GM21825 (cell line): ENCODE measurements around the gene CABP7.

Experiments used
- ATAC-seq: cut with Tn5 transposase; IDR thresholded peaks from one replicate; pipeline ENCODE4 v1.9.1; 2021; ENCODE audit warnings: mild to moderate bottlenecking, moderate library complexity; ENCODE audit not compliant: unreplicated experiment

CABP7 gene

DNA sequence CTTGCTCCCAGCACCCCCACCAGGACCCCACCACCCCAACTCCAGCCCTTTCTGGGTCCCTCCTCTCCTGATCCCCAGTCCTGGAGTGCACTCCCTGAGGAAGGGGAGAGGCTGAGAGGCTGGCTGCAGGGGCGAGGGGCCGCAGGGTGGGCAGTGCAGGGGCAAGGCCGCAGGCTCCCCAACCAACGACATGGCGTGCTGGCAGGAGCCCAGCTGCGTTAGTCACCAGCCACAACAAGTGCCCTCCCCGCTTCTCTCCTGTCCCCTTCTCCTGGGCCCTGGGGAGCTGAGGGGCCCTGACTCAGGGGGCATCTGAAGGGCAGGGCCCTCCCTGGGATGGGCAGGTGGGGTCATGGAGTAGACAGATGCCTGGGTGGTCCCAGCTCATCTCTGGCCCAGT is 2.3 kb downstream of the CABP7 start:
- ATAC-seq: no peak

DNA sequence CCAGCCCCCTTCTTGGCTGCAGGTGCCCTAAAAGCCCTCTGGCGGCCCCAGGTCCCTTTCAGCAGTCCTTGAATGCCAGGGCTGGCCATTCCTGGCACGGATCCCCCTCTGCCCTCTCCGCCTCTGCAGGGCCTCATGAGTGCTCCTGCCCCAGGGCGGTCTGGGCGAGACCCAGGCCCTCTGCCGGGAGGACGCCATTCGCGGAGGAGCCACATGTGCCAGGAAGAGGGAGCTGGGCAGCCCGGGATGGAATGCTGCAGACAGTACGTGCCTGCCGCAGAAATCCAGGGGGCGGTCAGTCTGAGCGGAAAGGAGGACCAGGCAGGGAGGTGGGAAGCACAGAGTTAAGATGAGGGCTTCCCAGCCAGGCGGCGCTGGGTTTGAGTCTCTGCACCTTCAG is 2.8 kb downstream of the CABP7 start:
- no peak for ATAC-seq

DNA sequence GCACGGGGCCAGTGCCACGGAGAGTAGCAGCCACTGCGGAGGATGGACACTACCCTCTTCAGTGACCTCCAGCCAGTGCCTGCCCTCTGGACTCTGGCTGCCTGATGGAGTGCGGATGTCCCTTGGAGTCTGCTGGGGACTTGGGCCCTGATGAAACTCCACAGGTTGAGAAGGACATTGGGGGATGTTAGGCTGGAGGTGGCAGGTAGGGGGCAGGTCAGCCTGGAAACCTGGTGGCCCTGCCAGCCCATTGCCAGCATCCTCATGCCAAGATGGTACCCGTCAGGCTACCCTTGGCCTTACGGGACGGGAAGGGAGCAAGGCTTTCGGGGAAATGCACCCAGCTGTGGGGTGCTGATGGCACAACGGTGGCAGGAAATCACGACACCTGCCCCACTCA is 4.0 kb downstream of the CABP7 start:
- no peak for ATAC-seq

DNA sequence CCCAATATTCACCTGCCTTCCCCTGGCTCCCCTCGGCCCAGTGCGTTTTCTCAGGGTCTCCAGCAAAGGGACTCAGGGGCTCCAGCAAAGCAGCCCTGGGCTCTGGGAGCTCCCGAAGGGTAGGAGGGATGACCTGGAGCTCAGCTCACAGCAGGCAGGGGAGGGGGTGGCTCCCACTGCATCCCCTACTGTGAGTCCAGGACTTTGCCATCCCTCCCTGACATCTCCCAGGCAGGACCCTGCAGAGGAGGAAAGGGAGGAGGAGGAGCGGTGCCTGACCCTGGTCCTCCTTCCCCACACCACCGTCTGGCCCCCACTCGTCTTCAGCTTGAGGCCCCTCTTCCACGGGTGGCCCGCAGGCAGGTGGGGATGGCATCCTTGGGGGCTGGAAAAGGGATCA is 5.0 kb downstream of the CABP7 start:
- no peak for ATAC-seq

DNA sequence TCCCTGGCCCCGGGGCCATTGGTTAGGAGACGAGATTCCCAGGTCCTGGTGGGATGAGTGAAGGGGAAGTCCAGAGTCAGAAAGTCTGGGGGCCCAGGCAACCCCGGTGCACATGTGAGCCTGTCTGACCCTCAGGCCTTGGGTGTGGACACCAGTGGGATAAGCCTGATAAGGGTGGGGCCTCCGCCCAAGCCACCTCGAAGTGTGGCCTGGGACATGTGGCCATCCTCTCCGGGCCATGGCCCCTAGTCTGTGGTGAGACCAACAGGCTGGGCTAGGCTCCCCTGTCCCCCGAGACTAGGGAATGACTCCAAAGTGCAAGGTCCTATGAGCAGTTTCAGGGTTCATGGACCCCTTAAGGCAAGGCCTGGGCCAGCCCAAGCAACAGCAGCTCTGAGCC is 6.3 kb downstream of the CABP7 start:
- ATAC-seq: no peak

DNA sequence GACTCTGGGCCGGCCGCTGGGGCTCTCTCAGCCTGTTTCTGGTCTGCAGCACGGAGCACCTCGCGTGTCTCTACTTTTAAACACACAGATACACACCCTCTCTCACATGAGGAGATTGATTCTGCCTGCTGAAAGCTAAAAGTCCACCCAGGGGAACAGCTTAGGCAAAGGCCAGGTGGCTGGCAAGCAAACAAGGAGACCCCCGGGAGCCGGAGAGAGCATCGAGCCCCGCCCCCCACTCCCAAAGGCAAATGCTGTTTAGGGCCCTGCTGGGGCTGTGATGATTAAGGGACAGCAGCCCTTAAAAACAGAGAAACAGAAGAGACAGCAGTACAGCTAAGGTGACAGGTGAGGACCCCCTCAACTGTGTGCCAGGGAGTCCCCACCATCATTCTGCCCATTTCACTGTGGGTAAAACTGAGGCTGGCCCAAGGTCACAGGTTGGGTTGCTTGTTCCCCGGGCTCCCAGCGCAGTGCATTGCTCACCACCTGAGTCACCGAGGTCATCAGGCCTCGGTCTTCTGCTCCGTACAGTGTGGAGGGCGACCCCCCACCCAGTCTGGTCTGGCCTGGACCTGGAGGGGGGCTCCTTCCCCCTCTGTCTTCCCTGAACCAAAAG is 6.8 kb downstream of the CABP7 start:
- ATAC-seq: no peak

DNA sequence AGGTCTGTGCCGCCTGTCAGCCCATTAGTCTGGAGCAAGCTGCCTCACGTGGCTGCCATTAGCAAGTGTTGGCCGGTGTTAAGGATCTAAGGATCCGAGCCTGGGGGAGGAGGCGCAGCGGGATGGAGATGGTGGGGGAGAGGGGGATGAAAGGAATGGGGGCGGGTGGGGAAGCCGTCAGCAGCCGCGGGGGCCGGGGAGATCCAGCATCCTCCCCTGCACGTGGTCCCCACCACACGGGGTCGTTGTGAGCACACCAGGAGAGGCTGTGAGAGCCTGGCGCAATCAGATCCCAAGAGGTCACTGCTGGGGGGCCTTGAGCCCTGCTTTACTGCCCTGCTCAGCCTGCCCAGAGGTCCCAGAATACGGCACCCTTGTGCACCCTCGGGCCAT is 7.3 kb downstream of the CABP7 start:
- ATAC-seq: no peak

DNA sequence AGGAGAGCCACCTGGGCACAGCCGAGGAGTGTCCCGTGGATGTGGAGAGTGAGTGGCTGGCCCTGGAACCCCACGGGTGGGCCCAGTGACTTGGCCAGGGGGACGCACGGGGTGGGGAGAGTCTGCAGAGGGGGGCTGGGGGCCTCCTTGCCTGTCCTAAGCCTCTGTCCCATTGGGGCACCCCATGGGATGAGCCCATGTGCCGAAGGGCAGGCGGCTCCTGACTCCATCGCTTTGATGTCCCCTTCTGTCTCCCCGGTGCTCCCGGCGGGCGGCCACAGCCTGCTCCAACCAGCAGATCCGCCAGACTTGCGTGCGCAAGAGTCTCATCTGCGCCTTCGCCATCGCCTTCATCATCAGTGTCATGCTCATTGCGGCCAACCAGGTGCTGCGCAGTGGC is 9.4 kb downstream of the CABP7 start:
- no peak for ATAC-seq

DNA sequence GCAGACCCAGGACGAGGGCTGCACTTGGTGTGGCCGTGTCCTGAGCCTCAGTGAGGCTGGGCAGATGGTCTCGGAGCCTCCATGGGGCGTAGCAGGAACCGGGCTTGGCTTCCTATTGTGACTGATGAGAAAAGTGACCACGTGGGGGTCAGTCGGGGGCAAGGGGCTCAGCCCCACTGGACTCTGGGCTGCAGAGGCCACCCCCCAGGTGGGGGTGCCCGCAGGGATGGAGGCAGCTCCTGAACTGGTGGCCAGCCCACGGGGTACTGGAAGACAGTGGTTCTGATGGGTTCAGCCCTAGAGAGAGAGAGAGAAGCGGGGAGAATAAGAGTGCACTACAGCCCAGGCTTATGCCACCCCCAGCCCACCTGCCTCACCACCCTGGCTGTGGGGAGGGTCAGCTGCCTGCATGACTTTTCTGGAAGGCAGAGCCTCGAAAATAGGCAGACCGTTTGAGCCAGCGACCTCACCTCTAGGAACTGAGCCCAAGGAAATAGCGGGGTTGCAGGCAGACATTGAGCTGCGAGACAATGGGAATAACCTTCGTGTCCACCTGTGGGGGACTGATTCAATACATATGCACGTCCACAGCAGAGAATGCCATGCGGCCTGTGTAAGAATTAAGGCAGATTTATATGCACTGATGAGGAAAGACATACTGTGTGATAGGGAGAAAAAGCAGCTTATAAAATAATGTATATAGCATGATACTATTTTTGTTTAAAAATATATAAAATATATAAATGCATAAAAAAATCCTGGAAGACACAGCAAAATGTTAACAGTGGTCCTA is 11.5 kb downstream of the CABP7 start:
- ATAC-seq: no peak

DNA sequence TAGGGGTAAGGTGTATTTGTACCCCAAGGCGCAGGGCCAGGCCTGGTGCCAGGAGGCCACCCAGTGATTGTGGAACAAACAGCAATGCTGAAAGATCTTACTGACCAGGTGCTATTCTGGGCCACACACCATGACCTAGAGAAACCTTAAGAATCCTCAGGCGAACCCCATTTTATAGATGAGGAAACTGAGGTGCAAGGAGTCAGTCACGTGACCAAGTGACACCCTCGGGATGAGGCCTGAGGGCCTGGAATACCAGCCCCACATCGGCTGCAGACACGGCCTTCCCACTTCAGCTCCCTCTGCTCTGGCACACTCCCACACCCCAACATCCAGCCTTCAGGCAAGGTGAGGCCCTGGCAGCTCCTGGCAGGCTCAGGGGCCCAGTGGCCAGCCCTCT is 13.1 kb downstream of the CABP7 start:
- ATAC-seq: no peak

DNA sequence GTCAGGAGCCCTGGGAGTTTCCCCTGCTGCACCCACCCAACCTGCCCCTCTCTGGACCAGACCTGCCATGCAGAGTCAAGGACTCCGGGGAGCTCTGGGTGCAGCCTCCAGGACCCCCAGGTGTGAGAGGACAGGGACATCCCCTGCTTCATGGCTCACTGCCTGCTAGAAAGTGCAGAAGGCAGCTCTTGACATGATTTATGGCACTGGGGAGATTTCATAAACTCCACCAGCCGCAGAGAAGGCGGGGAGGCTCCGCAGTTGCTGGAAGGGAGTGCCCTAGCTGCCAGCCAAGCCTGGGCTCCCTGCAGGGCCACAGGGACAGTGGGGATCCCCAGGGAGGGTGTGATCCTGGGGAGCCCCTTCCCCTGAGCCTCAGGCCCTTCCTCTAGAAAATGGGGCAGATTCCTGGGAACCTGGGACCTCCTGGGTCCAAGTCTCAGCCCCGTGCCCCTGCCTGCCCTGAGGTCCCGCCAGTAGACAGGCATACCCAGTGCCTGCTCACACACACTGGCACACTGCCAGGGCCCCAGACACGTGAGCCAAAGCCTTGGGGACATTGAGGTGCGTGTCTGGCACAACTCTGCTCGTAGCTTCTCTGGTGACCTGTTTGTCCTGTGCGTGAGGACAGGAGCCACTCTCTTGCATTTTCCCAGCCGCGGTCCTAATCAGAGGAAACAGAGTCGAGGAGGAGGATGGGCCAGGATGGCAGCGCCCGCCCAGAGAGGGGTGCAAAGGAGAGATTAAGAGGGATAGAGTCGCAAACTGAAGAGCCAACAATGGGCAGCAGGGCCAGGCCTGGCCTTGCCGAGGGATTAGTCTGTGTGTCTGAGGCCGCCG is 13.8 kb downstream of the CABP7 start:
- ATAC-seq: no peak

DNA sequence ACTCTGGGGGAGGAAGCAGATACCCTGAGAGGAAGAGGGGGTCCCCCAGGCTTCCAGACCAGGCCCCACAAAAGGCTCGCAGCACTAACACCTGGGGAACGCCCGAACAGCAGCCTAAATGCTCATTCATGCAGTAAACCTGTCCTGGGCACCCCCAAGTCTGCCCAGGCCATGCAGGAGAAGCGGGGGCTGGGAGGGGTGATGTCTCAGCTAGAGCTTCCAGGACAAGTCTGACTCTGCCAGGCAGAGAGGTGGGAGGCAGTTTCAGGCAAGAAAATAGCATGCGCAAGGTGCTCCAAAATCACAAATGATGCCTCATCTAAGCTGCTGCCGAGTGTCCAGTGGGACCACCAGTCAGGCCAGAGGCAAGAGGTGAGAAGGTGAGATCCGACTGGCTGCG is 14.6 kb downstream of the CABP7 start:
- ATAC-seq: no peak

DNA sequence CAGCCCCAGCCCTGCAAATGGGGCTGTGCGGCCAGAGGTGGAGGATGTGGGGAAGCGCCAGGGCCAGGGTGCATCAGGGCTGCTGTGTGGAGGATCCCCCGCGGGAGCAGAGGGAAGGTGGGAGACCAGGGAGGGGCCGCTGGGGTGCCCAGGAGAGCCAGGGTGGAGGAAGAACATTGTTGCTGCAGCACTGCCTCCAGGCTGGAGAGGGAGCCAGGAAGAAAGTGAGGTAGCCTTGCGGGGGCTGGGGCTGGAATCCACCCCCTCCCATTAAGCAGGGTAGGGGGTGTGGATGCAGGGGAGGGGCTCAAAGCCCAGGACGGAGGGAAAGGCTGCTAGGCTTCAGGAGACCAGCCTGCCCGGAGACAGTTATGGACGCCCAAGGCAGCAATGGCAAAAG is 15.0 kb downstream of the CABP7 start:
- ATAC-seq: no peak

DNA sequence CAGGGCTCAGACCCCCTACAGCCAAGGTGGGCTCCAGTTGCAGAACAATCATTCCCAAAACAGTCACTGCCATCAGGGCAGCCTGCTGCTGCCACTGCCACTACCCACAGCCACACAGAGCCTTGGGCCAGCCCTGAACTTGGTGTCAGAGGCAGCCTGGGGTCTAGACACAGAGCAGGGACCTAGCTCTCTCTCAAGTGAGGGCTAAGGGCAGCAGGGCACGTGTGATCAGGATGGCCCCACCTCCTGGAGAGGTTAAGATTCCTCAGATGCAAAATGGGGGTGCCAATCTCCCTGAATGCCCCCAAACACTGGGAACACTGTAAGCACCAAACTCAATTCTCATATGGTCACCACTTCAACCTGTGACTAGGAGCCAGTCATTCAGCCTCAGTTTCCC is 15.6 kb downstream of the CABP7 start:
- no peak for ATAC-seq

DNA sequence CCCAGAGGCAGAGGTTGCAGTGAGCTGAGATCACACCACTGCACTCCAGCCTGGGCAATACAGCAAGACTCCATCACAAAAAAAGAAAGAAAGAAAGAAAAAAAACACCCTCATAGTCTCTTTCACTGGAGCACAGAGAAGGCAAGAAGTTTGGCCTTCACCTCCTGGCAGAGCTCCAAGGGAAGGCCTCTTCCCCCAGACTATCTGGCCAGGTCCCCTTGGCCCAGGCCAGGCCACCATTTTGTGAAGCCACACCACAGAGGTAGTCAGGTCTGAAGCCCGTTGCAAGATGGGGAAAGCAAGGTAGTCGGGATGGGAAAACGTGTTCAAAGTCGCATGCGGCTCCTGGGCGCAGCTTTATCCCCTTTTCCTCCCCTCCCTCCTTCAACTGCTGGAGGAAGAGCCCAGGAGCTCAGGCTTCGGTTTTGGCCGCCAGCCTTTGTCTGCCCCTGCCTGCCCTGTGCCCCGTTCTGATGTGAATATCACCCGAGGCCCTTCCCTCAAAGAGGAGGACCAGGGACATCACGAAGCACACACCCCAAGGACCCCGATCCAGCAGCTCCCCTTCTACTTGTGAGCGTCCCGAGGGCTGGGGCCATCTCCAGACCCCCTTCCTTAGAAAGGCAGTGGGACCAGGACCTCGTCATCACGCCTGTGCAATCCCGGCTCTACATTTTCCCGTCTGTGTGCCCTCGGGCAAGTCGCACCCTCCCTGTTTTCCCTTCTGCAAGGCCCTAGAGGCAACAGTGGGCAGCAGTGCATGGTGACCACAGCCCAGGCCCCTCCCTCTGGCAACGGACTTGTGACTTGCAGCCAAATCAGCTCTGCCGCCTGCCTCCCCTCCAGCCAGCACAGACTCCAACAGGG is 17.7 kb downstream of the CABP7 start:
- ATAC-seq: no peak

DNA sequence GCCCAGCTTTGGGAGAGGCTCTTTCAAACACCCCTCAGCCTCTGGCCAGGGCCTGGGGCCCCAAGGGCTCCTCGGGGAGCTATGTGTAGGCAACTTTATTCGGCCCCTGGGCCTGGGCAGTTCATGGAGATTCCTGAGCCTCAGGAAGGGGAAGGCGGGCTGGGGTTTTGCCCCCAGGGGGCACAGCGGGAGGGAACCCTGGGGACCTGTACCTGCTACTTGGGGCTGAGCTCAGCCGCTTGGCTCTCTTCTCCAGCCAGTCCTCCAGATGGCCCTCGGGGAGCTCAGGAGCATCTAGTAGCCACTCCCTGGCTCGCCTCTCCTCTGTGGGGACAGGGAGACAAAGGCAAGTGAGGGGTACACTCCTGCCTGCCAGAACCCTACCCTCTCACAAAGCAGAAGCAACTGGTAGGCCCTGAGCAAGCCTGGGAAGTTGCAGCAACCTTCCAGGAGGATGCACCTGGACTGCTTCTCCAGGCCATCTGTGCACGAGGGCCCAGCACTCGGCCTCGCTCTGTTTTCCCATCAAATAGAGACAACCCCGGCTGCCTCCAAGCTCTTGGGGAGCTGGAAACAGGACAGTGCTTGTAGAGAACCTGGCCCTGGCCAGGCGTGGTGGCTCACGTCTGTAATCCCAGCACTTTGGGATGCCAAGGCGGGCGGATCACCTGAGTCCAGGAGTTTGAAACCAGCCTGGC is 18.5 kb downstream of the CABP7 start:
- ATAC-seq: no peak

DNA sequence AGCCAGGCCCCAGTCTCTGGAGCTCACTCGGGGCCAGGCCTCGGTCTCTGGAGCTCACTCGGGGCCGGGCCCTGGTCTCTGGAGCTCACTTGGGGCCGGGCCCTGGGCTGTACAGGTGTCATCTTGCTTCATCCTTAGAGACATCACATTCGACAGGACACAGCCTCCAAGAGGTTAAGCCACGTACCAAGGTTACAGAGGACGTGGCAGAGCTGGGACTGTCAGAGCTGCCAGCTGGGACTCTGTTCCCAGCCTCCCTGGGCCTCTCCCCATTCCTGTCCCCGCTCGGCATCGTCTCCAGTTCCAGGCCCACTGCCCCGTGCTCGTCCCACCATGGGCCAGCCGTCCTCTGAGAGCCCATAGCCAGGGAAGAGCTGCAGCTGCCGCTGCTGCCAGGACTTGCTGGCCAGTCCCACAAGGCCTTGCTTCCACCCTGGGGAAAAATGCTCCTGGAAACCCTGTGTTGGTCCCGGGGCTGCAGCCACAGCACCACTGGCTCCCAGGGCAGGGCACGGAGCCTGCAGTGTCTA is 19.6 kb downstream of the CABP7 start:
- no peak for ATAC-seq

DNA sequence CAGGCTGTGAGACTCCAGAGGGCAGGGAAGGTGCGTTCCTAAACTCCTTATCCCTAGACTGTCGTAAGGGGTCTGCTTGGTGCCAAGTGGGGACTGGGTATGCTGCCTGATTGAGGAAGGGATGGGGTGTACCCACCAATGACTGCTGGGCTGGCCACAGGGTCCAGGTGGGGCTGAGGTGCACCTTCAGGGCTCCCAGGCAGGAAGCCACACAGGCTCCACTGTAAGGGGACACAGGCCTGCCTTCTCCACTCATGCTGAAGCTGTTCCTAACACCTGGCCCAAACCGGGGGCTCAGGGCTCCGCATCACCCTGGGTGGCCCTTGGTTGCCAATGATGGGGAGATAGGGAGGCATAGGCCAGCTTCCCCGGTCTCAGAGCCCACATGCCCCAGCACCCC is 20.4 kb downstream of the CABP7 start:
- no peak for ATAC-seq

DNA sequence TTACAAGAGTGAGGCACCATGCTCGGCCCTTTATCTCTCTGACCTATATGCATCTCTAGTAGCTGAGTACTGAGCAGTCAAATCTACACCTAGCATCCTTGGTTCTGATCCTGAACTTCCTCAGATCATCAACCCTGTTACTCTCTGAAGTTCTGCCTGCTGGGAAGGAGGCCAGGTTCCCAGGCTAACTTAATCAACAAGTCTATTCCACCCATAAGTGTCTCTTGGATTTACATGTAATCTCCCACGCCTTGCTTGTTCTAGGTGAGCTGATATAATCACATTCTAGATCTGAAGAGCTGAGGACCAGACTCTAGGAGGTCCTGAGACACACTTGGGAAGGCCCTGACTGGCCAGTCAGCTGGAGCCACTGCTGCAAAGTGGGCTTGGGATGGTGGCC is 22.1 kb downstream of the CABP7 start:
- no peak for ATAC-seq

DNA sequence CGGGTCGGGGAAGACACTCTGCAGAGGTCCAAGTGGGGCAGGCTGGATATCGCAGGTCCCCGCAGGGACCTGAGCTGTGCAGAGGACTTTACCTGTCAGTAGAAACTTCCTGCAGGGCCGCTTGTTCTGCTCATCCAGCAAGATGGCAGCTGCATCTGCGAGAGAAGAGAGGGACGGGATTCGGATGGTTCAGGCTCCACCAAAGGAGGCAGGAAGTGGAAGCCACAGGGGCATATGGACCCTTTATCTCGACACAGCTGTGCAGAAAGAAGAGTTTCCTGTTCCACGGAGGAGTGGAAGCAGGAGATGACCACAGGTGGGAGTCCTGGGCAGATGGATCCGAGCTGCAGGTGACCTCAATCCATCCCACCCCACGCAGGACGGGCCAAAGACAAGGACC is 22.5 kb downstream of the CABP7 start:
- ATAC-seq: no peak
